NCI-H1048 (cell line): Measurements from ENCODE around the gene THAP4.
"Not testable (repeated sequence)": the region's sequence is repeated elsewhere in the genome, so short reads cannot be mapped to it uniquely, and the experiment has no call there.

Experiments used
- DNase-seq: peaks from one replicate; lab custom pipeline; 2025; lab: John Stamatoyannopoulos, UW

THAP4 gene

GRCh38 chr2:241582806-241583205, 54.2 kb downstream of the THAP4 start:
- DNase-seq: no peak

DNA sequence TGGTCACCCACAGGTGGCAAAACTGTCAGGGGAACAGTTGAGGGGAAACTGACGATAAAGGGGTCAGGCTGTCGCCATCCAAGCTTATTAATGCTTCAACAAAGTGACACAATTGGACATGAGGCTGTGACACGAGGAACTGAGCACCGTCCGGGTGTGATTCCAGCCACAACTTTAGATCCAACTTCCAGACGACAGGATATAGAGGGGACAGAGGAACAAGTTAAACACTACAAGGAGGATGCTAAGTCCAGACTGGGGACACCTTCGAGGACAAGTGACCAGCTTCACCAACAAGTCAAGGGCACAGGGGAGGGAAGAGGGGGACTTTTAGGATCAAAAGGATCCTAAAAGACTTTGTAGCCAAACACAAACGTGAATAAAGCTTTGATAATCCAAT, 54.6 kb downstream of the THAP4 start:
- no peak for DNase-seq

- DNase-seq: no peak
Measured at GRCh38 chr2:241579281-241579680, 57.7 kb downstream of the THAP4 start.

- DNase-seq: no peak
Measured at GRCh38 chr2:241577413-241578122, 59.4 kb downstream of the THAP4 start.

DNA sequence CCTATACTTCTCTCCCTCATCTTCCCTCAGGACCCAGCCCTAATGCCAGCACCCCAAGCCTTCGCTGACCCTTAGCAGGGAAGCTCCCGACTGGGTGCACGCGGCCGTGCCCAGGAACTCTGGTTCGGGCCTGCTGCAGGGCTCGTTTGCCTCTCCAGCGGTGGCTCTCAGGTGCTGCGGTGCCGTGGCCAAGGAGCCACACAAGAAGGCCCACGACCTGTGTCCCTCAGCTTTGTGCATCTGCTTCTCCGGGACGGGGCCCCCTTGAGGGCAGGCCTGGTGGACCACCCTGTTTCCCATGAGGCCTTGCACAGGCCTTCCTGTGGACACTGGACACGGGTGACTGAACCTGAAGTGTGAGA, 60.7 kb downstream of the THAP4 start:
- no peak for DNase-seq

GRCh38 chr2:241575624-241576292, 61.2 kb downstream of the THAP4 start:
- no peak for DNase-seq

DNA sequence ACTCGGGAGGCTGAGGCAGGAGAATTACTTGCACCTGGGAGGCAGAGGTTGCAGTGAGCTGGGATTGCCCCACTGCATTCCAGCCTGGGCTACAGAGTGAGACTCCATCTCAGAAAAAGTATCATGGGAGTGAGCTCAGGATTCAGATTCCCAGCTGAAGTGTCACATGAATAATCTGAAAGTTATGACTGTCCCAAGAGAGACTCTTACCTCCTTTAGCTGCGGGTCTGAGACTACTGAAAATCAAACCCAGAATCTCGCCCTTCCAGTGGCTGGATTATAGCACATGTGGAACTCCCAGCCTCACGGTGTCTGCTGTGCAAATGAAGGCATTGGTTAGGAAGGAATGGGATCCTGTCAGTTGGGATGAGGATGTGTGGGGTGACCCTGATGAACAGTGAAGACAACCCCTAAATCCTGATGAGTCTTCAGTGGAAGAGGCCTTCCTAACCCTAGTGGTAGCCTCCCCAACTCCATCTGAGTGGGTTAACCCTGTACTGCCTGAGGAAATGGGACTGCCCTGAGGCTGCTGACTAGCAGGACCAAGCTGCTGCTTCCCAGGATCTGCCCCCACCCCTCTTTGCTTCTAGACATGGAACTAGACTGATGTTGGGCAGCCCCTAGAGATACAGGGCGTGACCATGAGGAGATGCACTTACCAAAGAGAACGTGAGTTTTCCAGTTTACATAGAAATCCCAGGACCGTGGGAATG, 61.9 kb downstream of the THAP4 start:
- DNase-seq: no peak

DNA sequence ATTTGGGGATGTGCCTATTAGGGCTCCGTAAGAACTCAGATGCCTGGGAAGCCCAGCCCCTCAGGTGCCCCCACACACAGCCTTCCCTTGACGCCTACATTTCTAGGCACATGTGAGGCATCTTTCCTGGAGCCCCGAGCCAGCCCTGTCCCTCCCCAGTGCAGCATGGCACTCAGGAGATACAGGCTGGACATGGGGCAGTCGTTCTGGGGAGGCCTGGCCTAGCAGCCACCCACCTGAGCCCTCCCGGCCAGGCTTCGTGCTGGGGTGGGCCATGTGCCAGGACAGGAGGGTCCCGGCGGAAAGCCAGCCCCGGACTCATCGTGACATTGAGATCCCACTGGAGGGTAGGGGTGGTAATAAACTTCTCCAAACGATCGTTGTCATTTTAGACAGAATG, 63.2 kb downstream of the THAP4 start:
- no peak for DNase-seq

GRCh38 chr2:241572915-241573651, 63.9 kb downstream of the THAP4 start:
- not testable (repeated sequence) for DNase-seq

DNA sequence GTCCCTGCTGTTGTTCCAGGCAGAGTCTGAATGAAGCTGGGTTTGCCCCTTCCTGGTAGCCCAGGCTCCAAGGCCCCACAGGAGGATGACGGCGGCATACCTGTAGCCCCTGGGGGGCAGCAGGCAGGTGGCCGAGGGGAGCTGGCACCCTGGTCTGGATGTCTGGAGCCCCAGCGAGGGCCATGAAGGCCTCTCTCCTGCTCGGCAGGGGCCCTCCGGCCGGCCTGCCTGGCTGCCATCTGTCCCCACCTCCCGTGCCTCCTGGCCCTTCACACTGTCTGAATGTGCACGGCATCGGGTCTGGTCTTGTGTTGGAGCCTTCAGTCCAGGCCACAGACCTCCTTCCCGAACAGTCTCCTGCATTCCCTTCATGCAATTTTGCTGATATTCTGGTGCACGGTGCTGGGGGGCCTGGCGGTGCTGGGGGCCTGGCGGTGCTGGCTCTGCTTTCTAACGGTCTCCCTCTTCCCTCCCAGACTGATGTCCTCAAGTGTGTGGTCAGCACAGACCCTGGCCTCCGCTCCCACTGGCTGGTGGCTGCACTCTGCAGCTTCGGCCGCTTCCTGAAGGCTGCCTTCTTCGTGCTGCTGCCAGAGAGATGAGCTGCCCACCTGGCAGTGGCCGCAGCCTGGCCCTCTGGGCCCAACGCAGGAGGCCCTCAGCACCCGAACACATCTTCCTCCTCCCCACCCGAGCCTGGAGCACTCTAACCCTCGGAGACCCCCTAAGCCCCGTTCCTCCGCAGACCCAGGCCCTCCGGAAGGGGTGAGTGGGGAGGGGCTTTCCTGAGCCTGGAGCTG, 64.9 kb downstream of the THAP4 start:
- DNase-seq: no peak

GRCh38 chr2:241570961-241571581, 65.9 kb downstream of the THAP4 start:
- DNase-seq: no peak

DNA sequence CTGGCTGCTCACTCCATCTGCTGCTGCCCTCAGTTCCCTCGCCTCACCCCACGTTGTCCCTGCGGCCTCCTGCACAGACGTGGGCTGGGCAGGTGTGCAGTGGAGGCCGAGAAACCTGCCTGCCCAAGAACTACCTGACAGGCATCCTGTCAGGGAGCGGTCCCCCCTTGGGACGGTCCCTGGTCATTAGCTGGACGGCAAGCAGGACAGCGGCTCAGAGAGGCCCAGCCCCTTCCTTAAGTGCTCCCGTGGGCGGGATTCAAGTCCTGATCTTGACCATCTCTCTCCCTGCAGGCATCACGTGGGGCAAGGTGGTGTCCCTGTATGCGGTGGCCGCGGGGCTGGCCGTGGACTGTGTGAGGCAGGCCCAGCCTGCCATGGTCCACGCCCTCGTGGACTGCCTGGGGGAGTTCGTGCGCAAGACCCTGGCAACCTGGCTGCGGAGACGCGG, 67.1 kb downstream of the THAP4 start:
- DNase-seq: no peak

DNA sequence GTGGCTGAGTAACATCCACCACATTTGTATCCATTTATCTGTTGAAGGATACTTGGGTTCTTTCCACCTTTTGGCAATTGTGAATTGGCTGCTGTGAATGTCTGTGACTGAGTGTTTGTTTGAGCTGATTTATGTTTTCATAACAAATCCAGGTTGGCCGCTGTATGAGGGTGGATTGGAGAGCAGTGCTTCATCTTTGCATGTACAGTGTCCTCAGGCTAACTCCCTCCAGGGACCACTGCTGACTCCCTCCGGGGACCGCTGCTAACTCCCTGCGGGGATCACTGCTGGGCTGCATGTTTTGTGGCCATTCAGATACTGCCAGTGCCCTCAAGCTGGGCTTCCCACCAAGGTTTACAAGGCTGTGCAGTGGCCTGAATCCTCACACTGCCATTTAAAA, 68.2 kb downstream of the THAP4 start:
- no peak for DNase-seq

- no peak for DNase-seq
Measured at GRCh38 chr2:241567776-241568175, 69.2 kb downstream of the THAP4 start.

- DNase-seq: not testable (repeated sequence)
Measured at GRCh38 chr2:241567266-241567665, 69.7 kb downstream of the THAP4 start.

GRCh38 chr2:241566468-241566867, 70.5 kb downstream of the THAP4 start:
- no peak for DNase-seq

- DNase-seq: not testable (repeated sequence)
Measured at GRCh38 chr2:241566021-241566420, 70.9 kb downstream of the THAP4 start.

DNA sequence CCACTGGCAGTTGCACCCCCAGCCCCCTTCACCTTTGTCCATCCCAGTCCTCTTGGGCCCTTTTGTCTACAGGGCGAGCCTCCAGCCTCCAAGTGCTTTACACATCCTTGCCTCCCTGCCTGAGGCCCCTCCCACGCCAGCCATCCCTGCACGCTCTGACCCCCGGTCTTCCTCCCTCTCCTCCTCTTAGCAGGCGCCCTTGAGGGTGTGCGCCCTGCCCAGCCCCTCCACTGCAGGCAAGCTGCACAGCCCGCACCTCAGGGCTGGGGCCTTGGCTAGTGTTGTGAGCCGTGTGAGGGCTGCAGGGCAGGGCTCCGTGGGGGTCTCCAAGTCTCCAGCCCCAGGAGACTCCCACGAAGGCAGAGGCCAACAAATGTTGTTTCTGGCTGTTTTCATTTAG, 71.5 kb downstream of the THAP4 start:
- DNase-seq: no peak

DNA sequence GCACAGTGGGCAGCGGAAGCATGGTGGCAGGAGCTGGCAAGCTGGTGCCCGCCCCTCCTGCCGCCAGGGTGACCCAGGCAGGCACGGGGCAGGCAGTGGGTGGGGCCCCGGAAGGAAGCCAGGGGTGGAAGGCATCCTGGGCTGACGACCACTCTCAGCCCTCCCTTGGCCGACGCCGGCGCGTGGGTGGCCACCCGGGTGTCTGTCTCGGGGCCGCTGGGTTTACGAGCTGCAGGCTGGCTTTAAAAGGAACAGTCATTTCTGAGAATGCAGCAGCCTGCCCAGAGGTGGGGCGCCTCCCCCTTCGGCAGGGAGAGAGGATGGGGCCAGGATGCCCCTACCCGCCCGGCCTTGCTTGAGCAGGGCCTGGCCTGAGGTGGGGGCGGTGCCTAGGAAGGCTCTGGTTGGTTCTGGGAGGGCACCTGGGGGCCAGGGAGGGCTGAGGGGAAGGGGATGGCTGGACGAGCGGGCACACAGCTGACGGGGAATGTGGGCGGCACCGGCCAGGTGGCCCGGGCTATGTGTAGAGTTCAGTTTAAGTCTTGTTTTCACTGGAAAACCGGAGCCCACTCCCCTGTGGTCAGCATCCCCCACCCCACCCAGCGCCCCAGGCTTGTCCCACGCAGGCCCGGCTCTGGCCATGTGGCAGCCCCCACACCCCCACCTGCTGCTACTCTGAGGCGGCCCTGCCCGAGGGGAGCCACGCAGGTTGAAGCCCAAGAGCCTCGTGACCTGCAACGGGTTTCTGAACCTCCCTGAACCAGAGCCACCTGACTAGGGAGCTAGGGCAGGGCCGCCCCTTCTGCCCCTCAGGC, 72.2 kb downstream of the THAP4 start:
- no peak for DNase-seq

- no peak for DNase-seq
Measured at GRCh38 chr2:241563981-241564595, 72.9 kb downstream of the THAP4 start.
